HepG2 (cell line): ENCODE results near the gene FRMD3. TPM values are rescaled to one million over a fixed set of nuclear protein-coding genes. Genes with fewer than 3 reads are reported as not detected.

Experiments
- ATAC-seq: fragments of 200-7000 bp; cut with Tn5 transposase; 3 replicates; pipeline ENCODE4 v1.9.1; 2020; ENCODE audit warnings: mild to moderate bottlenecking, moderate library complexity
- BruUV-seq: library from RNA; stranded (reverse); fragments of 400-500 nt; replicated peaks from 2 replicates; lab custom pipeline; 2021; lab: Mats Ljungman, UMichigan
- CTCF ChIA-PET: fragments of 300-600 bp; formaldehyde crosslinking; extraction: SDS; loops from one replicate; lab custom pipeline; 2021; ENCODE audit warnings: low total read pairs, inconsistent platforms, low intra/inter-chr PET ratio; lab: Yijun Ruan, JAX
- POLR2A ChIA-PET: fragments of 350-600 bp; sonication (Branson Sonifier 250); formaldehyde crosslinking; loops from one replicate; lab custom pipeline; 2020; ENCODE audit warnings: antibody characterized with exemption, inconsistent platforms; lab: Yijun Ruan, JAX
- DNase-seq: peaks from one replicate; pipeline ENCODE4 v3.0.0-alpha.2; 2015; ENCODE audit warnings: low spot score
- FAIRE-seq: peaks from 3 replicates; lab custom pipeline; 2011; peaks lifted over from hg19 to GRCh38; lab: Jason Lieb, UNC
- H2AFZ ChIP-seq: one replicate; pipeline ENCODE4 v1.6.1; 2011; ENCODE audit warnings: low read length, inconsistent platforms
- H3K27ac ChIP-seq: fragments of 300-600 bp; 3 replicates; pipeline ENCODE4 v1.8.0; 2011; ENCODE audit warnings: mixed run types, mild to moderate bottlenecking, mixed read lengths, low read length, inconsistent platforms; ENCODE audit not compliant: insufficient read depth; ENCODE audit errors: extremely low read length
- H3K27me3 ChIP-seq, 2 experiments: fragments of 200-600 bp in 1 of 2; 2 replicates in 1 of 2; 3 replicates in 1 of 2; pipeline versions ENCODE4 v1.6.0 to v1.8.0; 2011; ENCODE audit warnings: low read length in 2 of 2, mild to moderate bottlenecking in 2 of 2, moderate library complexity in 2 of 2, inconsistent platforms in 1 of 2; ENCODE audit not compliant: insufficient read depth in 2 of 2, control insufficient read depth in 1 of 2
- H3K36me3 ChIP-seq, 2 experiments: fragments of 200-600 bp in 1 of 2; replicated peaks in 1 of 2; 2 replicates in 1 of 2; 3 replicates in 1 of 2; pipeline versions ENCODE4 v1.5.1 to v1.8.0; 2011; ENCODE audit warnings: low read length in 2 of 2, inconsistent platforms in 1 of 2; ENCODE audit not compliant: insufficient read depth in 2 of 2, control insufficient read depth in 1 of 2
- H3K4me1 ChIP-seq: 2 replicates; pipeline ENCODE4 v1.5.1; 2012; ENCODE audit warnings: low read length, inconsistent platforms; ENCODE audit not compliant: insufficient read depth
- H3K4me2 ChIP-seq: 2 replicates; pipeline ENCODE4 v1.6.0; 2011; ENCODE audit warnings: low read depth, low read length, inconsistent platforms
- H3K4me3 ChIP-seq, 3 experiments: fragments of 200-600 bp in 1 of 3; sonication (generic), shearing (Covaris generic) in 1 of 3; replicated peaks in 1 of 3; 2 replicates each; pipeline ENCODE4 v1.5.1; 2011 to 2016; ENCODE audit warnings: low read length in 3 of 3, inconsistent platforms in 2 of 3, low read depth in 2 of 3, mild to moderate bottlenecking in 2 of 3, control low read depth in 1 of 3, mixed read lengths in 1 of 3; ENCODE audit not compliant: insufficient read depth in 1 of 3
- H3K79me2 ChIP-seq: one replicate; pipeline ENCODE4 v1.6.1; 2011; ENCODE audit warnings: low read length, inconsistent platforms; ENCODE audit not compliant: insufficient read depth
- H3K9ac ChIP-seq: 2 replicates; pipeline ENCODE4 v1.6.0; 2011; ENCODE audit warnings: mild to moderate bottlenecking, low read depth, low read length, inconsistent platforms; ENCODE audit not compliant: insufficient read depth
- H3K9me3 ChIP-seq: 2 replicates; pipeline ENCODE4 v1.5.1; 2012; ENCODE audit warnings: mild to moderate bottlenecking, low read length
- H4K20me1 ChIP-seq: 2 replicates; pipeline ENCODE4 v1.6.0; 2011; ENCODE audit warnings: inconsistent platforms, mild to moderate bottlenecking, low read length, moderate library complexity; ENCODE audit not compliant: insufficient read depth
- ARID3A ChIP-seq: IDR thresholded peaks from 2 replicates; pipeline ENCODE4 v1.6.1; 2012; ENCODE audit warnings: low read depth, low read length, improper control_type of control experiment
- EHMT2 ChIP-seq: fragments of 200-600 bp; sonication (generic); IDR thresholded peaks from 2 replicates; pipeline ENCODE4 v1.7.0; 2017; ENCODE audit warnings: antibody characterized with exemption, low read depth, low read length, borderline replicate concordance
- HCFC1 ChIP-seq: fragments of 150-350 bp; IDR thresholded peaks from 2 replicates; pipeline ENCODE4 v1.6.1; 2014; ENCODE audit warnings: low read depth, low read length
- HNRNPK ChIP-seq: fragments of 200-400 bp; formaldehyde crosslinking; IDR thresholded peaks from 2 replicates; pipeline ENCODE4 v1.6.1; 2018; ENCODE audit warnings: low read length, low read depth, moderate library complexity, mild to moderate bottlenecking; ENCODE audit not compliant: poor library complexity, severe bottlenecking
- IKZF4 ChIP-seq: sonication (generic); formaldehyde crosslinking; IDR thresholded peaks from 2 replicates; pipeline ENCODE4 v1.5.1; 2020; ENCODE audit warnings: borderline replicate concordance, mild to moderate bottlenecking, low read depth, missing genetic modification reagents; ENCODE audit errors: not compliant biosample characterization
- MTF2 ChIP-seq: sonication (generic); formaldehyde crosslinking; IDR thresholded peaks from 2 replicates; pipeline ENCODE4 v1.5.0; 2020; ENCODE audit warnings: missing genetic modification reagents, borderline replicate concordance
- POLR2AphosphoS2 ChIP-seq: IDR thresholded peaks from 2 replicates; pipeline ENCODE4 v1.6.1; 2011; ENCODE audit warnings: low read depth, low read length, improper control_type of control experiment
- PRDM4 ChIP-seq: sonication (generic); formaldehyde crosslinking; IDR thresholded peaks from 2 replicates; pipeline ENCODE4 v1.9.0; 2021; ENCODE audit warnings: missing genetic modification reagents, borderline replicate concordance
- SNAPC5 ChIP-seq: sonication (generic); formaldehyde crosslinking; IDR thresholded peaks from 2 replicates; pipeline ENCODE4 v1.8.1; 2023; ENCODE audit warnings: mild to moderate bottlenecking, missing genetic modification reagents, borderline replicate concordance
- SP5 ChIP-seq: IDR thresholded peaks from 2 replicates; pipeline ENCODE4 v1.6.1; 2016; ENCODE audit warnings: low read depth, borderline replicate concordance
- STAG1 ChIP-seq: sonication (generic); formaldehyde crosslinking; IDR thresholded peaks from 2 replicates; pipeline ENCODE4 v1.4.0; 2020; ENCODE audit warnings: missing genetic modification reagents
- ZFP36 ChIP-seq: fragments of 150-350 bp; IDR thresholded peaks from 2 replicates; pipeline ENCODE4 v1.6.1; 2018; ENCODE audit warnings: borderline replicate concordance, low read length, low read depth; ENCODE audit not compliant: partially characterized antibody
- ZFP36L1 ChIP-seq: sonication (generic); formaldehyde crosslinking; IDR thresholded peaks from 2 replicates; pipeline ENCODE4 v1.8.0; 2022; ENCODE audit warnings: mild to moderate bottlenecking, missing genetic modification reagents, moderate library complexity
- ZMAT5 ChIP-seq: sonication (generic); formaldehyde crosslinking; IDR thresholded peaks from 2 replicates; pipeline ENCODE4 v1.5.0; 2020; ENCODE audit warnings: mild to moderate bottlenecking, low read depth, missing genetic modification reagents, borderline replicate concordance
- ZNF543 ChIP-seq: sonication (generic); formaldehyde crosslinking; IDR thresholded peaks from 2 replicates; pipeline ENCODE4 v1.4.0; 2020; ENCODE audit warnings: mild to moderate bottlenecking, missing genetic modification reagents
- ZNF792 ChIP-seq: IDR thresholded peaks from 2 replicates; pipeline ENCODE4 v1.6.1; 2016
- ZNF800 ChIP-seq: sonication (generic); formaldehyde crosslinking; IDR thresholded peaks from 2 replicates; pipeline ENCODE4 v1.4.0; 2020; ENCODE audit warnings: missing genetic modification reagents
- WGBS: methylation state at CpG from one replicate; pipeline ENCODE4 v1.1.6; 2017; ENCODE audit warnings: low lambda C conversion rate; 5-methylcytosine and 5-hydroxymethylcytosine counted together
- in situ Hi-C: cut with HindIII; loops from 2 replicates; pipeline ENCODE4 v1.10.0; 2017; ENCODE audit warnings: low pct_unique_long_range_greater_than_20kb; ENCODE audit not compliant: extremely low pct_ligation_motif_present
- intact Hi-C: fragments of 100-400 bp; cut with micrococcal nuclease; formaldehyde crosslinking; loops from one replicate; pipeline ENCODE4 v1.10.0; 2022; ENCODE audit not compliant: unreplicated experiment
- polyA plus RNA-seq, 8 experiments: library from polyadenylated mRNA; depleted of rRNA in 3 of 8; stranded (reverse) in 7 of 8; unstranded in 1 of 8; fragments of >200 nt; fragmentation: Illumina TruSeq in 4 of 8; extraction: Trizol in 4 of 8; gene quantifications; 2 replicates each; pipeline versions ENCODE4 v1.2.1 to v1.2.3, GENCODE V29; 2011 to 2016; ENCODE audit warnings: low read depth in 4 of 8, missing spikeins in 1 of 8, mixed read lengths in 1 of 8; ENCODE audit not compliant: insufficient read depth in 1 of 8
- total RNA-seq, 5 experiments: library from RNA; depleted of rRNA; stranded (reverse); fragments of >200 nt; fragmentation: Illumina TruSeq; extraction: Trizol; gene quantifications; 2 replicates each; pipeline ENCODE4 v1.2.3, GENCODE V29; 2016; ENCODE audit warnings: low read depth in 1 of 5

Gene FRMD3
- total and polyA plus RNA-seq, 2 of the 13 experiments (the other 11 are each of a cell fraction or from before 2014, with no cell fraction given): 3.2 to 7.7 TPM

GRCh38 chr9:83563360-83563759 lies 25.2 kb upstream of the FRMD3 start:
- no TSS peak for BruUV-seq
- Histone ChIP-seq H3K9ac (no peak overlapping the region), H3K4me2 (no peak overlapping the region), H3K79me2 (no peaks in the 10 kb centered on the region), H3K27me3 (no peaks in the 10 kb centered on the region), H3K9me3 (no peaks in the 10 kb centered on the region), H4K20me1 (no peaks in the 10 kb centered on the region), H2AFZ (no peak overlapping the region), H3K36me3 (no peaks in the 10 kb centered on the region), H3K4me1 (no peaks in the 10 kb centered on the region), H3K27ac (no peak overlapping the region), H3K4me3 (no peak overlapping the region)
- ChIA-PET CTCF (no interaction called here), POLR2A (no interaction called here)
- DNase-seq: no peak
- in situ Hi-C loops (no loop called here), intact Hi-C loops (no loop called here)
- no peak for FAIRE-seq
- no peak for ATAC-seq
- no peak for TF ChIP-seq EHMT2
- TF ChIP-seq SP5: no peak
- no peak for TF ChIP-seq ZNF800 (CRISPR knock-in tag)
- no peak for TF ChIP-seq ZNF543
- TF ChIP-seq ZFP36L1 (CRISPR knock-in tag): no peak
- no peak for TF ChIP-seq IKZF4 (CRISPR knock-in tag)
- TF ChIP-seq HCFC1: no peak
- TF ChIP-seq PRDM4: no peak
- no peak for TF ChIP-seq HNRNPK
- no peak for TF ChIP-seq ZMAT5 (CRISPR knock-in tag)
- no peak for TF ChIP-seq ZNF792
- TF ChIP-seq ARID3A: no peak
- TF ChIP-seq MTF2 (CRISPR knock-in tag): no peak
- TF ChIP-seq ZFP36: no peak
- no peak for TF ChIP-seq POLR2AphosphoS2
- TF ChIP-seq SNAPC5 (CRISPR knock-in tag): no peak
- no peak for TF ChIP-seq STAG1
- WGBS: 57% methylated on average over 2 of the region's 2 CpGs
